ENCODE data around the gene PPP1CA. TPM values are rescaled to one million over a fixed set of nuclear protein-coding genes. Genes with fewer than 3 reads are reported as not detected.

PPP1CA gene
- total RNA-seq, 1 experiment from 2014 or later: 384 TPM

DNA sequence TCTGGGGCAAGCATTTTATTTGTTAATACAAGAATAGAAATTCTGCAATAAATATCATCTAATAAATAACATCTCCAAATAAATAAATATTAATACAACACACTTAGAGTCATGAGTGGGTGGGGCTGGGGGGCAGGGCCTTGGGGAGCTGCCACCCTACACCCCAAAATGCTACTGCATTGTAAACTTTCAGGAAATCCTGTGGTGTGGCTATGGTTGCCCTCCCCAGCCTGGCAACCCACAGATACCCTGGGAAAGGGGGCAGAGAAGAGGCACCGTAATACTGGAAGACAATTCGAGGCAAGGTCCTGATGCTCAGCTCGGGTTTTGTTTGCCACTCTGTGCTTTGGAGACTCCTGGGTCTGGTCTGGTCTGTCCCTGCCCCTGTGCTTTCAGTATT, 37.5 kb downstream of the PPP1CA start:
- CTCF ChIA-PET: interaction anchor here (1.5 to 17.9 kb wide), 2 partner anchors 13 to 15 kb away, joined by 5 to 775 read pairs; partner anchors contain the start of gene CLCF1
- Mint-ChIP-seq H3K27me3 (ENCODE audit: insufficient read depth, unreplicated experiment) (no peaks in the 10 kb centered on the region), H3K27ac (ENCODE audit: unreplicated experiment) (no peak overlapping the region)

DNA sequence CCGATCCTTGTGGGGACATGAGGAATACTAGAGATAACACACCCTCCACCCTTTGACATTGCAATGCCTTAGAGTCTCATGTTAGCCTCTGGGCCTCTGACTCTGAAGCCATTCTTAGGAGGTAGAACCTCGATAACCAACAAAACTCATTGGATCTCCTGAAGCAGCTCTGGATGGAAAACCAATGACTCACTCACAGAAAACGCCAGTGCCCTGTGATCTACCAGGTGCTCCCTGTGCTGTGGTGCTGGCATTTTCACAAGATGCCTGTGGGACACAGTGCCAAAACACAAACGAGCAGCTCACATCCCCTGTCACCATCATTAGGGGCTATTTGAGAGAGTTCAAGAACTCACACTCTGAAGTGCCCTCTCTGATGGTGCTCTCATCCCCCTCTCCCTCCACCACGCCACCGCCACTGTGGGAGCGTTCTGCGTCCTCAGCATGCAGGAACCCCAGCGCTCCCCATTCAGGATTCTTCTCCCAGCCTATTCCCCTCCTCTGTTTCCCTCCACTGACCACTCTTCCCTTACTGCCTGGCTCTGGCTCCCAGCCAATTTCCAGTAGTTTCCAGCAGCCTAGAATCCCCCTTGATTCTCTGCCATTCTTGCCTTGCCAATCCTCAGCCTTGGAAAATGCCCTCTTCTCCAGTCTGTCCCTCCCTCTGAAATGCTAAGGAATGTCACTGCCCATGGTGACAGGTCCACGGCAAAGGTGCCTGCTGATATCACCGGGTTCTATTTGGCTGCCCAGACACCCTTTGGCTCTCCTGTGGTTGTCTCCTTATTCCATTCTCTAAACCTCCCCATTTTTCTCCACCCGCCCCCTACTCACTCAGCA, 43.6 kb downstream of the PPP1CA start:
- no peaks in the 10 kb centered on the region for H3K9me3 Mint-ChIP-seq (ENCODE audit: unreplicated experiment)
- H3K4me1 Mint-ChIP-seq (ENCODE audit: low read depth, unreplicated experiment): peaks cover 14% of the 10 kb centered on the region

More for the DNA sequence above, 37.5 kb downstream of the PPP1CA start:
- H3K9me3 ChIP-seq: no peaks in the 10 kb centered on the region
- Mint-ChIP-seq H3K36me3 (ENCODE audit: insufficient read depth, unreplicated experiment) (no peaks in the 10 kb centered on the region), H3K9me3 (ENCODE audit: unreplicated experiment) (no peaks in the 10 kb centered on the region), H3K4me1 (ENCODE audit: low read depth, unreplicated experiment) (no peaks in the 10 kb centered on the region), H3K4me3 (ENCODE audit: unreplicated experiment) (no peak overlapping the region)
- H3K27me3 ChIP-seq (replicated peaks; ENCODE audit: control insufficient read depth, insufficient read depth, low read length): no peaks in the 10 kb centered on the region
- POLR2A ChIA-PET: interaction anchor here (0.6 kb wide), 1 partner anchor 27 kb away, joined by 3 read pairs; the partner anchor contains the start of gene RAD9A
- TF ChIP-seq, protein P1, sequence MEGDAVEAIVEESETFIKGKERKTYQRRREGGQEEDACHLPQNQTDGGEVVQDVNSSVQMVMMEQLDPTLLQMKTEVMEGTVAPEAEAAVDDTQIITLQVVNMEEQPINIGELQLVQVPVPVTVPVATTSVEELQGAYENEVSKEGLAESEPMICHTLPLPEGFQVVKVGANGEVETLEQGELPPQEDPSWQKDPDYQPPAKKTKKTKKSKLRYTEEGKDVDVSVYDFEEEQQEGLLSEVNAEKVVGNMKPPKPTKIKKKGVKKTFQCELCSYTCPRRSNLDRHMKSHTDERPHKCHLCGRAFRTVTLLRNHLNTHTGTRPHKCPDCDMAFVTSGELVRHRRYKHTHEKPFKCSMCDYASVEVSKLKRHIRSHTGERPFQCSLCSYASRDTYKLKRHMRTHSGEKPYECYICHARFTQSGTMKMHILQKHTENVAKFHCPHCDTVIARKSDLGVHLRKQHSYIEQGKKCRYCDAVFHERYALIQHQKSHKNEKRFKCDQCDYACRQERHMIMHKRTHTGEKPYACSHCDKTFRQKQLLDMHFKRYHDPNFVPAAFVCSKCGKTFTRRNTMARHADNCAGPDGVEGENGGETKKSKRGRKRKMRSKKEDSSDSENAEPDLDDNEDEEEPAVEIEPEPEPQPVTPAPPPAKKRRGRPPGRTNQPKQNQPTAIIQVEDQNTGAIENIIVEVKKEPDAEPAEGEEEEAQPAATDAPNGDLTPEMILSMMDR (IDR thresholded peaks at IDR 0.05; ENCODE audit: insufficient read depth in 1 of 2, low read depth in 1 of 2, low read length in 1 of 2, severe bottlenecking in 1 of 2, unreplicated experiment in 1 of 2): no peak
- no peak for DNase-seq
- no peaks in the 10 kb centered on the region for H3K36me3 ChIP-seq (ENCODE audit: control insufficient read depth, insufficient read depth, low read length)
- intact Hi-C loops (cut with micrococcal nuclease; ENCODE audit: unreplicated experiment): no loop called here
- no peaks in the 10 kb centered on the region for H3K4me1 ChIP-seq
- no TSS peak for BruUV-seq (replicated peaks)
- H3K4me3 ChIP-seq (ENCODE audit: low read depth, low read length): no peak overlapping the region

More for the DNA sequence above, 43.6 kb downstream of the PPP1CA start:
- Mint-ChIP-seq H3K27me3 (ENCODE audit: insufficient read depth, unreplicated experiment) (no peaks in the 10 kb centered on the region), H3K36me3 (ENCODE audit: insufficient read depth, unreplicated experiment) (peaks cover 14% of the 10 kb centered on the region), H3K27ac (ENCODE audit: unreplicated experiment) (no peak overlapping the region), H3K4me3 (ENCODE audit: unreplicated experiment) (no peak overlapping the region)
- BruUV-seq (replicated peaks): no TSS peak
- TF ChIP-seq, protein P1 (IDR thresholded peaks at IDR 0.05; ENCODE audit: insufficient read depth in 1 of 2, low read depth in 1 of 2, low read length in 1 of 2, severe bottlenecking in 1 of 2, unreplicated experiment in 1 of 2): no peak
- Histone ChIP-seq H3K9me3 (no peaks in the 10 kb centered on the region), H3K4me3 (ENCODE audit: low read depth, low read length) (no peak overlapping the region), H3K4me1 (peaks cover 36% of the 10 kb centered on the region), H3K27me3 (replicated peaks; ENCODE audit: control insufficient read depth, insufficient read depth, low read length) (no peaks in the 10 kb centered on the region), H3K36me3 (ENCODE audit: control insufficient read depth, insufficient read depth, low read length) (no peaks in the 10 kb centered on the region)
- intact Hi-C loops (cut with micrococcal nuclease; ENCODE audit: unreplicated experiment): loop anchor here (1.0 kb wide), 2 partner anchors 16 to 24 kb away; no protein-coding TSS in a partner anchor
- CTCF ChIA-PET: interaction anchor here (0.8 to 17.9 kb wide), 4 partner anchors 9 to 44 kb away, joined by 3 to 775 read pairs (median 28); partner anchors contain the start of genes CLCF1 and PPP1CA
- POLR2A ChIA-PET: no interaction called here
- DNase-seq: no peak

All from Caco-2 (cell line).